OCI-LY3 (cell line): ENCODE results near the gene SECTM1.
"Not testable (repeated sequence)": the region's sequence is repeated elsewhere in the genome, so short reads cannot be mapped to it uniquely, and the experiment has no call there.

Experiments
- H2AFZ ChIP-seq: fragments of 200-600, 300-600 bp; shearing (Covaris generic); 2 replicates; pipeline ENCODE4 v1.6.0; 2014; ENCODE audit warnings: antibody characterized with exemption, low read depth, low read length
- H3K27ac ChIP-seq: fragments of 200-600, 300-600 bp; sonication (generic); 2 replicates; pipeline ENCODE4 v1.5.1; 2014; ENCODE audit warnings: mild to moderate bottlenecking, low read length, moderate library complexity, mixed read lengths
- H3K27me3 ChIP-seq: fragments of 200-600, 300-600 bp; sonication (generic); 2 replicates; pipeline ENCODE4 v1.6.1; 2014; ENCODE audit warnings: low read depth, low read length, mixed read lengths
- H3K36me3 ChIP-seq: fragments of 200-600, 300-600 bp; sonication (generic); replicated peaks from 2 replicates; pipeline ENCODE3; 2014; ENCODE audit warnings: low read depth, low read length, mixed read lengths
- H3K4me1 ChIP-seq: fragments of 300-600, 200-600 bp; sonication (generic); 2 replicates; pipeline ENCODE4 v1.6.1; 2014; ENCODE audit warnings: low read length, mixed read lengths
- H3K4me2 ChIP-seq: fragments of 200-600, 300-600 bp; sonication (generic); 2 replicates; pipeline ENCODE4 v1.6.1; 2014; ENCODE audit warnings: low read length, mixed read lengths
- H3K4me3 ChIP-seq: fragments of 300-600, 200-600 bp; sonication (generic); 2 replicates; pipeline ENCODE4 v1.5.1; 2014; ENCODE audit warnings: antibody characterized with exemption, mild to moderate bottlenecking, low read length, moderate library complexity
- H3K79me2 ChIP-seq: fragments of 300-600, 200-600 bp; shearing (Covaris generic); 2 replicates; pipeline ENCODE4 v1.6.1; 2014; ENCODE audit warnings: mild to moderate bottlenecking, low read length, mixed read lengths
- H3K9ac ChIP-seq: fragments of 300-600, 200-600 bp; shearing (Covaris generic); 2 replicates; pipeline ENCODE4 v1.6.0; 2014; ENCODE audit warnings: mild to moderate bottlenecking, low read length, moderate library complexity
- H3K9me3 ChIP-seq: fragments of 200-600, 300-600 bp; shearing (Covaris generic); 2 replicates; pipeline ENCODE4 v1.6.1; 2014; ENCODE audit warnings: low read length, mixed read lengths; ENCODE audit not compliant: insufficient read depth
- H4K20me1 ChIP-seq: fragments of 200-600, 300-600 bp; sonication (generic); 2 replicates; pipeline ENCODE4 v1.6.1; 2016; ENCODE audit warnings: low read length, mixed read lengths; ENCODE audit not compliant: insufficient read depth
- EZH2phosphoT487 ChIP-seq: fragments of 200-600 bp; shearing (Covaris generic); IDR thresholded peaks from 2 replicates; pipeline ENCODE4 v1.6.1; 2018; ENCODE audit warnings: antibody characterized with exemption, mixed run types, low read depth
- TF ChIP-seq, protein P1 (sequence below): fragments of 200-600, 300-600 bp; sonication (generic); IDR thresholded peaks from 2 replicates; pipeline ENCODE4 v1.5.1; 2014; ENCODE audit warnings: antibody characterized with exemption, low read length, low read depth

Gene SECTM1

DNA sequence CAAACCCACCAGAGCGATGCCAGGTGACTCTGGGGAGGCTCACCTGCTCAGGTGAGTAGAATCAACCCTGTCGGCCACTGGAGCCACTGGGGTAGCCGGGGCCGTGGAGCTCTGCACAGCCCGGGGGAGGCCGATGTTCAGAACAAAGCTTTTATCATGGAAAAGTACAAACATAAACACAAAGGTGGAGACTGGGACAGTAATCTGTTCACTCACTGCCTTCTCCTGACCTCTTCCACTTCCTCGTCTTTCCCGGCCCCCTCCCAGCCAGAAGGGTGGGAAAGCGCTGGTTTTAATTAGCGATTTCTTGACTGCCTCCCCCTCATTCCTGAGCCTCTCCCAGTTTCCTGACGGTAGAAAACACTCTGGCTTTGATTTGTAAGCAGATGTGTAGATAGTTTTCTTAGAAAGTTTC, 15.7 kb upstream of the SECTM1 start:
- H3K4me1 ChIP-seq = peaks cover 34% of the 10 kb centered on the region

DNA sequence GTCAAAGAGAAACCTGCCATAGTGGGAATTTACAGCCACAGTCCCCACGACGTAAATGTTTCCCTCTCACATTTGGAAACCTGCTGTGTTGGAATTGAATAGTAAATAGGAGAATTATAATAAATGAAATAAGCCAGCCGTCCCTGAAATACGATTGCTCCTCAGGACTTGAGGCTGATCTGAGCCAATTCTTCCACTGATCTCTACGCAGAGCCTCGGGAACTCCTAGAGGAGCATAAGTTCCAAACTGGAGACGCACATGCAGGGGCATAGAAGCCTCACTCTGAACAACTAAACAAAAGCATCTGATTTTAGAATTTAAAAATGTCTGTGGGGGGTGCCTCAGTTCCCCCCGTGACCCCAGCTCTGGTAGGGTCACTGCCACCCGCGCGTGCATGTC, 15.3 kb upstream of the SECTM1 start:
- no peak overlapping the region for H3K4me2 ChIP-seq

More for the DNA sequence above, 15.7 kb upstream of the SECTM1 start:
- H3K9me3 ChIP-seq = no peaks in the 10 kb centered on the region
- no peak overlapping the region for H3K4me3 ChIP-seq
- no peak overlapping the region for H3K4me2 ChIP-seq
- no peak for TF ChIP-seq EZH2phosphoT487
- TF ChIP-seq, protein P1, sequence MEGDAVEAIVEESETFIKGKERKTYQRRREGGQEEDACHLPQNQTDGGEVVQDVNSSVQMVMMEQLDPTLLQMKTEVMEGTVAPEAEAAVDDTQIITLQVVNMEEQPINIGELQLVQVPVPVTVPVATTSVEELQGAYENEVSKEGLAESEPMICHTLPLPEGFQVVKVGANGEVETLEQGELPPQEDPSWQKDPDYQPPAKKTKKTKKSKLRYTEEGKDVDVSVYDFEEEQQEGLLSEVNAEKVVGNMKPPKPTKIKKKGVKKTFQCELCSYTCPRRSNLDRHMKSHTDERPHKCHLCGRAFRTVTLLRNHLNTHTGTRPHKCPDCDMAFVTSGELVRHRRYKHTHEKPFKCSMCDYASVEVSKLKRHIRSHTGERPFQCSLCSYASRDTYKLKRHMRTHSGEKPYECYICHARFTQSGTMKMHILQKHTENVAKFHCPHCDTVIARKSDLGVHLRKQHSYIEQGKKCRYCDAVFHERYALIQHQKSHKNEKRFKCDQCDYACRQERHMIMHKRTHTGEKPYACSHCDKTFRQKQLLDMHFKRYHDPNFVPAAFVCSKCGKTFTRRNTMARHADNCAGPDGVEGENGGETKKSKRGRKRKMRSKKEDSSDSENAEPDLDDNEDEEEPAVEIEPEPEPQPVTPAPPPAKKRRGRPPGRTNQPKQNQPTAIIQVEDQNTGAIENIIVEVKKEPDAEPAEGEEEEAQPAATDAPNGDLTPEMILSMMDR = no peak
- no peak overlapping the region for H2AFZ ChIP-seq
- no peaks in the 10 kb centered on the region for H3K79me2 ChIP-seq
- H3K27me3 ChIP-seq = peaks cover 8% of the 10 kb centered on the region
- no peaks in the 10 kb centered on the region for H3K36me3 ChIP-seq
- H3K9ac ChIP-seq = no peak overlapping the region
- no peak overlapping the region for H3K27ac ChIP-seq
- no peaks in the 10 kb centered on the region for H4K20me1 ChIP-seq

DNA sequence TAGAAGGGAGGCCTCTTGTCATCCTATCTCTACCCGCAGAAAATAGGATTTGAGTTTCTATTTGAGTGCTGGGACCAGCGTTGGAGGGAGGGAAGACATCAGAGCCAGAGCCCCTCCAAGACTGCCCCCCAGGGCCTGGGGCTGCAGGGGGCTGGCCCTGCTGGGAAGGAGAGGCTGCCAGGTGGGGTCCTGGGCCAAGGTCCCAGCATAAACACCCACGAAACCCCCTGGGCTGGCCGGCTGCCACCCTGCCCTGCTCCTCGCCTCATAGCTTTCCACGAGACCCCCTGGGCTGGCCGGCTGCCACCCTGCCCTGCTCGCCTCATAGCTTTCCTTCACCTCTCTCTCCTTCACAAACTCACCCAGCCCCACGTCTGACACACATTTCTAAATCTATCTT, 14.9 kb upstream of the SECTM1 start:
- Histone ChIP-seq H3K79me2 (no peaks in the 10 kb centered on the region), H3K9me3 (no peaks in the 10 kb centered on the region), H3K27ac (no peak overlapping the region), H2AFZ (no peak overlapping the region), H3K4me2 (no peak overlapping the region), H3K27me3 (peaks cover 8% of the 10 kb centered on the region), H4K20me1 (no peaks in the 10 kb centered on the region), H3K4me3 (no peak overlapping the region), H3K36me3 (no peaks in the 10 kb centered on the region), H3K9ac (no peak overlapping the region), H3K4me1 (peaks cover 30% of the 10 kb centered on the region)
- TF ChIP-seq, protein P1 = no peak
- no peak for TF ChIP-seq EZH2phosphoT487

More for the DNA sequence above, 15.3 kb upstream of the SECTM1 start:
- Histone ChIP-seq H3K79me2 (no peaks in the 10 kb centered on the region), H3K9me3 (no peaks in the 10 kb centered on the region), H3K9ac (no peak overlapping the region), H3K27ac (no peak overlapping the region), H3K4me1 (peaks cover 34% of the 10 kb centered on the region), H3K36me3 (no peaks in the 10 kb centered on the region), H4K20me1 (no peaks in the 10 kb centered on the region), H3K4me3 (no peak overlapping the region), H3K27me3 (peaks cover 8% of the 10 kb centered on the region), H2AFZ (no peak overlapping the region)
- TF ChIP-seq, protein P1 = no peak
- no peak for TF ChIP-seq EZH2phosphoT487

DNA sequence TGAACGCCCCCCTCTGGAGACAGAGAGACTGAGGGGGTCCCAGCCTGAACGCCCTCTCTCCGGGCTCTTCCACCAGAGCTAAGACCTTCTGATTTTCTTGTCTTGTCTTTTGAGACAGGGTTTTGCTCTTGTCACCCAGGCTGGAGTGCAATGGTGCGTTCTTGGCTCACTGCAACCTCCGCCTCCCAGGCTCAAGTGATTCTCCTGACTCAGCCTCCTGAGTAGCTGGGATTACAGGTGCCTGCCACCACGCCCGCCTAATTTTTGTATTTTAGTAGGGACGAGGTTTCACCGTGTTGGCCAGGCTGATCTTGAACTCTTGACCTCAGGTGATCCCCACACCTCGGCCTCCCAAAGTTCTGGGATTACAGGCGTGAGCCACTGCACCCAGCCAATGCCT, 14.4 kb upstream of the SECTM1 start:
- not testable (repeated sequence) for H3K79me2 ChIP-seq, H3K27me3 ChIP-seq, H3K9ac ChIP-seq, H4K20me1 ChIP-seq, H3K36me3 ChIP-seq, H2AFZ ChIP-seq, H3K4me2 ChIP-seq, H3K4me3 ChIP-seq, H3K9me3 ChIP-seq, H3K27ac ChIP-seq
- peaks cover 26% of the 10 kb centered on the region for H3K4me1 ChIP-seq
